ENCODE data around the gene TUT4.
A peak's percentile ranks its signal among the peaks of the same experiment; 100 is the strongest.

The TUT4 gene

DNA sequence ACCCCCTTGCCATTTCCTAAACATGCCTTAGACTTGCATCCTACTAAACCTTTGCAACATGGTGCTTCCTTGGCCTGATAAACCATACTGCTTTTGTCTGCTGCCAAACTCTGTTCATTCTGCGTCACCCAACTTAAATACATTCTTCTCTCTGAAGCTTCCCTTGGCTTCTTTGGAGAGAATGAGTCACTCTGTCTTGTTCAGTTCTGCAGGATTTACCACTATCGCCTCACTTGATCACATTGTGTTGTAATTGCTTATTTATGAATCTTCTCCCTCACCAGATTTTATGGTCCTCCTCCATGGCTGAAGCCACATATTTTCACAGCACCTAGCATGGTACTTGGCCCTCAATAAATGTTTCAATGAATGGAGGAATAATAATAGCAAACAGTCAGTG lies 21.7 kb upstream of the TUT4 start:
- no peak for DNase-seq (ENCODE audit: low read depth, low spot score)

DNA sequence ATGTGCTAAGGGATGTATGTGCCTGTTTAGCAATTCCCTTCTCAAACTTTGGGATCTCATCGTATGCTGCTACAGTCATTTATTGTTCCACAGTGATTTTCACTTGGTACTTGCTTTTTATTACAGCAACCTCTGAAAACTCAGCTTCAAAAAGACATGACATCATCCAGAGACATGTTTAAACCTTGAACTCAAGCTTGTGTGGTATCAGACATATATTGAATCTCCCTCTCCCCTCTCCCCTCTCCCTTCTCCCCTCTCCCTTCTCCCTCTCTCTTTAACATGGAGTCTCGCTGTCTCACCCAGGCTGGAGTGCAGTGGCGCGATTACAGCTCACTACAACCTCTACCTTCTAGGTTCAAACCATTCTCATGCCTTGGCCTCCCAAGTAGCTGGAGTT lies 19.5 kb upstream of the TUT4 start:
- DNase-seq (ENCODE audit: low read depth, low spot score), result no peak

DNA sequence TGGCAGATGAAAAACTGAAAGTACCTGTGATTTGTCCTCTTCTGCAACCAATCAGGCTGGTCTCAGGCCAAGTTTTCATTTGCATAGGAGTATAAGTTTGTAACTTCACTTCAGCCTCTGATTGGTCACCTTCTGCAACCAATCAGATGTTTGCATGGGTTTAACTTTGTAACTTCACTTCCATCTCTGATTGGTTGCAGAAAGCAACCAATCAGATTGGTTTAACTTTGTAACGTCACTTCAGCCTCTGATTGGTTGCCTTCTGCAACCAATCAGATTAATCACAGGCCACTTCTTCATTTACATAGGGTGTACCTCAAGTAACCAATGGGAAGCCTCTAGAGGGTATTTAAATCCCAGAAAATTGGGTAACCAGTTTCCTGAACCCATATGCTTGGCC lies 18.9 kb upstream of the TUT4 start:
- DNase-seq (ENCODE audit: low read depth, low spot score), result no peak

DNA sequence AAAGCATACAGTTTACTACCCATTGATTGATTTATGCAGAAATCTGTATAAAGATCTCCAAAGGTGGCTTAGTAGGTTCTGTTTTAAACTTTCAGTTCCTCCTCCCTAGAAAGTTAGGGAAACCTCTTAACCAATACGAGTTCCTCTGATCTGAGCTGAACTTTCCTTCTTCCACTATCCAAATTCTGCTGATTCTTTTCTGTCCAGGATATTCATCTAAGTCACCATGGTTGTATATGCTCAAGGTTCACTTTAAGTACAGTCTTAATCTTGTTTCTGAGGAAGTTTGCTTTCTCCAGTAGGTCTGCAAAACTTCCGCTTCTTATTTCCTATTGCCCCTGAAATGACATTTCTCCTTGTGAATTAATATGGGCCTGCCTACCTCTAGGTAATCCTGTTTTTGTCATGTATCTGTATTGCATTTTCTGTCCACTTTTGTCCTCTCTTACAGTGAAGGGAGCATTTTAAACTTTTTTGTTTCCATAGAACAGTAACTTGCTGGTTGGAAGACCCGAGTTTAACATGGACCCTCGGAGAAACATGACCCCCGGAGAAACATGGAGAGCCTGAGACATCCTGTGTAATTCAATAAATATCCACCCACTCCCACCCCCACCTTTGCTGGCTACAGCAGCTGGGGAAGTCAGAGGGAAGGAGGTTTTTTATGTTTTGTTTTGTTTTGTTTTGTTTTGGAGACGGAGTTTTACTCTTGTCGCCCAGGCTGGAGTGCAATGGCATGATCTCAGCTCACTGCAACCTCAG lies 16.7 kb upstream of the TUT4 start:
- no peak for DNase-seq (ENCODE audit: low read depth, low spot score)

DNA sequence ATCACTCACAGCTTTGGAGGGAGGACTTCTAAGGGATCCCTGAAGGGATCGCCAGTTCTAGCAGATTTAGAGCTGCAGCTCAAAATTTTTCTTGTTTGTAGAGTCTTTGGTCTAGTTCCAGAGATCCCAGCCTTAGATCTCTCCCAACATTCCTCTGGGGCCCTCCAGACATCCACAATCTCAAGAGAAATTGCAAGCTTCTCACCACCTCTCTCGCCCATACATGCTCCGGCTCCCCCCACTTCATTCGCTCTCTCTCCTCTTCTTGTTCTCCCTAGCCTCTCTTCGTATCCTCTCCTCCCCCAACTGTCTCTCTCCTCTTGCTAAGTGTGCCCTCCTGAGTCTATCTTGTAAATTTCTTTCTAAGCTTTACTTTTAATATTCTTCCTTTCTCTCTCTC lies 15.1 kb upstream of the TUT4 start:
- no peak for DNase-seq (ENCODE audit: low read depth, low spot score)

DNA sequence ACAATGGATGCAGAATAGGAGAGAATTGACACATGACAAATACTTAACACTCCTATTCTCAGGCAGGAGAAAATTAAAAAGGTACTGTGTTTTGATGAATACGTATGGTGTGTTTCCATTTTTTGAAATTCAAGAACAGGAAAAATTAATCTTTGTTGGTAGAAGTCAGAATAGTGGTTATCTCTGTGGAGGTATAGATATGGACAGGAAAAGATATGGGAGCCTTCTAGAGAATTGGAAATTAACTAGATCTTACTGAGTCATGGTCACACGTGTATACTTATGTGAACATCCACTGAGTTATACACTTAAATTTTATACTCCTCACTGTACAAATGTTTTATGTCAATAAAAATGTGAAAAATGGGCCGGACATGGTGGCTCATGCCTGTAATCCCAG lies 9.9 kb upstream of the TUT4 start:
- DNase-seq (ENCODE audit: low read depth, low spot score), result no peak

DNA sequence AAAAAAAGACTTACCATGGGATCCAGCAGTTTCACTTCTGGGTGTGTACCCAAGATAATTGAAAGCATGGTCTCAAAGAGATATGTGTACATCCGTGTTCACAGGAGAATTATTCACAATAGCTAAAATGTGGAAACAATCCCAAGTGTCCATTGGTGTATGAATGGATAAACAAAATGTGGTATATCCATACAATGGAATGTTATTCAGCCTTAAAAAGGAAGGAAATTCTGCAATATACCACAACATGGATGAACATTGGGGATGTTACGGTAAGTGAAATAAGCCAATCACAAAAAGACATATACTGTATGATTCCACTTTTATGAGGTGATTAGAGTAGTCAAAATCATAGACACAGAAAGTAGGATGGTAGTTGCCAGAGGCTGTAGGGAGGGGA lies 7.0 kb upstream of the TUT4 start:
- DNase-seq (ENCODE audit: low read depth, low spot score), result no peak

DNA sequence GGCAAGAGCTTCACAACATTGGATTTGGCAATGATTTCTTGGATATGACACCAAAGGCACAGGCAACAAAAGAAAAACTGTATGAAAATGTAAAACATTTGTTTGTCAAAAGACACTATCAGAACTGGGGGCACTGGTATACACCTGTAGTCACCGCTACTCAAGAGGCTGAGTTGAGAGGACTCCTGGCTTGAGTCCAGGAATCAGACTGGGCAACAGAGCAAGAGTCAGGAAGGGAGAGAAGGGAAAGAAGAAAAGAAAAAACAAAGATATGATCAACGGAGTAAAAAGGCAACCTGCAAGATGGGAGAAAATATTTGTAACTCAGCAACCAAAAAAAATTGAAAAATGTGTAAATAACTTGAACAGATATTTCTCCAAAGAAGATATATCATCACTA lies 6.0 kb upstream of the TUT4 start:
- no peak for DNase-seq (ENCODE audit: low read depth, low spot score)

DNA sequence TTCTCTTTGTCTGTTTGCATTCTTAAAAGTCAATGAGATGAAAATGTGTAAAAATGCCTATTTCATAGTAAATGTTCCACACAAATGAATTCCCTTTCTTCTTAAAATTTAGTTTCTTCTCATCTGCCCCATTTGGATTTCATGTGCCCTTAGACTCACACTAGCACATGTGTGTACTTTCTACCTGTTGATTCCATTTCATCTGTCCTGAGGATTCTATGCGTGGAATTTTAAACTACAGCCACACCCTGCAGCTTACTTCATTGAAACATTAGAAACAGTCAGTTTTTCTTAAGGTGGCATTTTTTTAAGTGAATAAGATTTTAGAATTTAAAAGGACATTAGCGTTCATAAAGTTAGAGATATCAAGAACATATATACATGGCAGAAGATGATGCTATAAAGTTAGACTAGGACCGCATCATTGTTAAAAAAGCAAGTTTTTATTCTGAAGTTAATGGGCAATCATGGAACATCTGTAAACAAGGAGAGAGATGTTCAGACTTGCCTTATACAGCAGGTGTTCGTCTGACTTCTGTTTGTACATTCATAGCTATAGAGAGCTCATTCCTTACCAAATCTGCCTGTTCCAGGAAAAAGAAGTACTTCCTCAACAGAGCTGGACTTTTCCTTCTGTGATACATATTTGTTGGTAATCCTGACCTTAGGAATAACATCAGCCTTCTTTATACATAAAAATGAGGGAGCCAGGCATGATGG lies 3.9 kb upstream of the TUT4 start:
- DNase-seq (ENCODE audit: low read depth, low spot score), result no peak

DNA sequence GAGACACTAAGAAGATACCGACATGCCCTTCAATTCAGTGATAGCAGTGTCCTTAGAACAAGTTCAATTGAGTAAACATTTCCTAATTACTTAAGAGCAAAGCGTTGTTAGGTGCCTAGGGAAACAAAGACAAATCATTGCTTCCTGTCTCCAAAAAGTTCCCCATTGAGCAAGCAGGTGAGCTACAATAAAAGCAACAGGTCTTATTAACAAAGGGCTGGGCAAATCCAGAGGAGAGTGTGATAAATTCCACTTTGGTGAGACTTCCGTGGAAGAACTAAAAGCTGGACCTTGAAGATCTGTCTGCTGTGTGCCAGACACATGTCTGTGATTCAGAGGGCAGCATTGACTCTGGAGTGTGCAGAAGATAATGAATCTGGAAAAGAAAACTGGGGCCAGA lies 1.9 kb upstream of the TUT4 start:
- DNase-seq (ENCODE audit: low read depth, low spot score), result no peak

DNA sequence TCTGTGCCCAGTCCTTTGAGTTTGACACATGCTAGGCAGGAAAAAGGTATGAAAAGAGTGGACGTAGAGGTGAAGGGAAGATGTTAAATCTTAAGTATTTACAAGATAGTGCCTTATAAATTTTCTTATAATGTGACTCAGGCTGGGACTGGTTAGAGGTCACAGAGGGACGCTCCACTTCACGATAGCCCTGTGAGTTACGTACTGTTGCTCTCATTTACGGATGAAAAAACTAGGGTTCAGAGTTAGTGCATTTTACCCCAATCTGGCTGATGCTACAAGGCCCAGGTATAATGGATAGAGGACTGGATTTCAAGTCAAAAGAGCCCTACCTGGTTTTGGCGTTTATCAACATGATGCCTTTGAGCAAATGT lies 1.4 kb upstream of the TUT4 start:
- no peak for DNase-seq (ENCODE audit: low read depth, low spot score)

DNA sequence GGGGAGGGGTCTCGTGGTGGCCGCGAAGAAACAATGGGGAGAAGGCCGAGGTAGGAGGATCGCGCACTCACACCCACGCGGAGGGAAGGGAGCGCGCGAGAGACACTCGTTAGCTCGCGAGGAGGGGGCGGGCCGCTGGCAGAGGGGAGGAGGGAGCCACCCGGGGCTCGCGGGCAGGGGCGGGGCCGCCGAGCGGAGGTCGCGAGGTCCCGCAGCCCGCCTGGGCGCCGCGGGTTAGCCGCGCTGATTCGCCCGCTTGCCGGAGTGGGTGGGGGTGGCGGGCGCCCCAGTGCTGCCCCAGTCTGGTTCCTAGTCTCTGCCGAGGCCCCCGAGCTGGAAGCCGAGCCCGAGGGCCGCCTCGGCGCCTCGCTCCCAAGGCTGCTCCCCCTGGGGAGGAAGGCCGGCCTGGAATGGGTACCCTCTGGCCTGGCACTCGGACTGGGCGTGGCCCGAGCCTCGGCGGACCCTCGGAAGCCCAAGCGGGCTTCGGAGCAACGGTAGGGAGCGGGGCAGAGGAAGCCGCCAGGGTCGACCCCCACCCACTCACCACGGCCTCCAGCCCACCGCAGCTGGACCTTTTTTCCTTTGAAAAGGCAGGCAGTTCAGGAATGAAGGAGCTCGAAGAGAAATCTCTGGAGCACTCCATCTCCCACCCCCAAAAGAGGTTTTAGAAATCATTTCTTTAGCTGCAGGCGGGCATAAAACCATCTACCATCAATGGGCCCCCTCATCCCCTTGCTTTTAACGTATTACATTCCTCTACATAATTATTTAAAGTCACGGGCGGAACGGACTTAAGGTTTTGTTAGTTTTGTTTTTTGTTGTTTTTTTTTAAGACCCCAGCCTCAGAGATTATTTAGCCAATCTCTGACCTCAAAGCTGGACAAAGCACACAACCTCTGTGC lies 722 bp upstream of the TUT4 start:
- peak; percentile 58 for DNase-seq (ENCODE audit: low read depth, low spot score)

DNA sequence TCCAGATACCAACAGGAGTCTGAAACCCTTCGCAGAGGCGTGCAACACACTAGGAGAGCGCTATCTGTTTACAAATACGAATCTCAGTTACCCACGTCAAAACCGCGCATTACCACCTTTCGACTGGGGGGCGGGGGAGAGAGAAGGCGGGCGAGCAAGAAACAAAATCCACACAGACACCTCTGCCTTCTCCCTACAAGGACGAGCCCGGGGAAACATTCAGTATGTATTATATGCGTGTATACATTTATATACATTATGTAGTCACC lies 722 bp downstream of the TUT4 start:
- no peak for DNase-seq (ENCODE audit: low read depth, low spot score)

DNA sequence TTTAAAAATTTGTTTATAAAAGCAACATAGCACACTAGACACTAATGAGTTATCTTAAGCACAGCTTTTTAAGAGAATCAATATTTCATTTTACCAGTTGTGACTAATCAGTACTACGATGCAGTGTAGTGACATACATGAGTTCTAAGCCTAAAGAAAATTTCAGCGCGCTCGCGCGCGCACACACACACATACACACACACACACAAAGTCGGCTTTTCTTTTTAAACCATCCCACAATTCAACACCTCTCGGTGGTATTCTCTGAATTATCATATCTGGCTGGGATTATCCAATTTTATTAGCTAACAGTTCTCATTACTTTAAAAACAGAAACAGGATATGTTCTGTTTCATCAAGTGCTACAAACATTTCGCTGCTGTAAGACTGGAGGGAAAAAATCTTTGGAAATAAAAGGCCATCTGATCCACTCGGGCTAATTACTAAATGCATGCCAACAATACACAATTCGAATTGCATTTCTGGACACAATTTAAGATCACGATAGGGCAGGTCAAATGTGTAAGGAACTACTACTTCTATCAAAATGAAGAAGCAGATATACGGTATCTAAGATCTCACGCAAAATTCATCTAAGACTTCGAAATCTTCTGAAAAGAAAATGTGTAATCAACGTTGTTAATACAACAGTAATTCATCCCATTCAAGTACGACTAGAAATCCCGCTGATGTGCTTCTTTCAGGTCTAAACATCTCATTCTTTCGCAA lies 1.2 kb downstream of the TUT4 start:
- DNase-seq (ENCODE audit: low read depth, low spot score), result no peak

DNA sequence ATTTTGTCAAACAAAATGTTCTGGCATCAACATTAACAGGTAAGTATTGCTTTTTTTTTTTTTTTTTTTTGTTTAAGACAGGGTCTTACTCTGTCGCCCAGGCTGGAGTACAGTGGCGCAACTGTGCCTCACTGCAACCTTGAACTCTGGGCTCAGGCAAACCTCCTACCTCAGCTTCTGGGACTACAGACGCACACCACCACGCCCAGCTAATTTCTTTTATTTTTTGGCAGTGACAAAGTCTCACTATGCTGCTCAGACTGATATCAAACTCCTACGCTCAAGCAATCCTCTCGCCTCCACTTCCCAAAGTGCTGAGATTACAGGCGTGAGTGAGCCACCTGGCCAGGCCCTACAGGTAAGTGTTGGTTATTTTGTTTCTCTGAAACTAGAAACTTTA lies 2.4 kb downstream of the TUT4 start:
- DNase-seq (ENCODE audit: low read depth, low spot score), result no peak

DNA sequence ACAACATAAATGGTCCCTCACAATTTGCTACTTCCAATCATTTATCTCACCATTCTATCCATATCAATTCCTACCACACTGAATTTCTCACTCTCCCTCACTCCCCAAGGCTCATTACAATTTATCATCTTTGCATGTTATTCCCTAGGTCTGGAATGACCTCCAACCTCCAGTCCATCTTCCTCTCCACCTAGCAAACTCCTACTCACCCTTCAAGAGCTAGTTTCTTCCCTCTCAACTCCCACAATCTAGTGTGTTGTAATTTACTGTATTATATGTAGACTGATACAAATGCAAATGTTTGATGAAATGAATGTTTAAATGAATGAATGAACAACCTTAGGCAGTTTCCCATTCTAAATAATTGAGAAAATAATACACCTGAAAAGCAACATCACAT lies 3.6 kb downstream of the TUT4 start:
- DNase-seq (ENCODE audit: low read depth, low spot score), result no peak

DNA sequence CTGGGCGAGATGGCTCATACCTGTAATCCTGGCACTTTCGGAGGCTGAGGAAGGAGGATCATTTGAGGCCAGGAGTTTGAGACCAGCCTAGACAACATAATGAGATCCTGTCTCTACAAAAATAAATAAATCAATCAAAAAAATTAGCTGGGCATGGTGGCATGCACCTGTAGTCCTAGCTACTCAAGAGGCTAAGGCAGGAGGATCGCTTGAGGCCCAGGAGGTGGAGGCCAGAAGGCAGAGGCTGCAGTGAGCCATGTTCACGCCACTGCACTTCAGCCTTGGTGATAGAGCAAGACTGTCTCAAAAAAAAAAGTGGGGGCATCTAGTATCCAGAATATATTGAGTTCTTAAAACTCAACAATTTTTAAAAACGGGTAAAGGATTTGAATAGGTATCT lies 6.0 kb downstream of the TUT4 start:
- DNase-seq (ENCODE audit: low read depth, low spot score), result no peak

DNA sequence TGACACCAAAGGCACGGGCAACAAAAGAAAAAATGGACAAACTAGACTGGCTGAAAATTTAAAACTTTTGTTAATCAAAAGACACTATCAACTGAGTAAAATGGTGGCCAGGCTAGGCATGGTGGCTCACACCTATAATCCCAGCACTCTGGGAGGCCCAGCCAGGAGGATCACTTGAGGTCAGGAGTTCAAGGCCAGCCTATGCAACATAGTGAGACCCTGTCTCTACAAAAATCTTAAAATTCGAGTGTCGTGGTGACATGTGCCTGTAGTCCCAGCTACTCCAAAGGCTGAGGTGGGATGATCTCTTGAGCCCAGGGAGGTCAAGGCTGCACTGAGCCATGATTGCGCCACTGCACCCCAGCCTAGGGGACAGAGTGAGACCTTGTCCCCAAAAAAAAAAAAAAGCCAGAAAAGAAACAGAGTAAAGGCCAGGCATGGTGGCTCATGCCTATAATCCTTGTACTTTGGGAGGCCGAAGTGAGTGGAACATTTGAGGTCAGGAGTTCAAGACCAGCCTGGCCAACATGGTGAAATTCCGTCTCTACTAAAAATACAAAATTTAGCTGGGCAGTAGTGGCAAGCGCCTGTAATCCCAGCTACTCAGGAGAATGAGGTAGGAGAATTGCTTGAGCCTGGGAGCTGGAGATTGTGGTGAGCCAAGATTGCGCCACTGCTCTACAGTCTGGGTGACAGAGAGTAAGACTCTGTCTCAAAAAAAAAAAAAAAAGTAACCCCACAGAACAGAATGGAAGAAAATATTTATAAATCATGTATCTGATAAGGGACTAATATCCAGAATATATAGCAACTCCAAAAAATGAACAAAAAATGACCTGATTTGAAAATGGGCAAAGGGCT lies 8.0 kb downstream of the TUT4 start:
- DNase-seq (ENCODE audit: low read depth, low spot score), result no peak

DNA sequence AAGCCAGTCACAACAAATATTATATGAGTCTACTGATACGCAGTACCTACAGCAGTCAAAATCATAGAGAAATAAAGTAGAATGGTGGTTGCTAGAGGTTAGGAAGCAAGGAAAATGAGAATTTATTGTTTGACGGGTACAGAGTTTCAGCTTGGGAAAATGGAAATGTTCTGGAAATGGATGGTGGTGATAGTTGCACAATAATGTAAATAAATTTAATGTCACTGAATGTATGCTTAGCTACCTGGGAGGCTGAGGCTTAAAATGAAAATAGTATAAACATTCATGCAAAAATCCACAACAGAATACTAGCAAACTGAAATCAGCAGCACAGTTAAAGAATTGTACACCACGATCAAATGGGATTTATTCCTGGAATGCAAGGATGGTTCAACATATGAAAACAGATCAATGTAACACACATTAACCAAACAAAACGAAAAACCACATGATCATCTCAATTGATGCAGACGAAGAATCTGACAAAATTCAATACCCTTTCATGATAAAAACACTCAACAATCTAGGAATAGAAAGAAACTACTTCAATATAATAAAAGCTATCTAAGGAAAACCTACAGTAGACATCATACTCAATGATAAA lies 10.7 kb downstream of the TUT4 start:
- no peak for DNase-seq (ENCODE audit: low read depth, low spot score)

DNA sequence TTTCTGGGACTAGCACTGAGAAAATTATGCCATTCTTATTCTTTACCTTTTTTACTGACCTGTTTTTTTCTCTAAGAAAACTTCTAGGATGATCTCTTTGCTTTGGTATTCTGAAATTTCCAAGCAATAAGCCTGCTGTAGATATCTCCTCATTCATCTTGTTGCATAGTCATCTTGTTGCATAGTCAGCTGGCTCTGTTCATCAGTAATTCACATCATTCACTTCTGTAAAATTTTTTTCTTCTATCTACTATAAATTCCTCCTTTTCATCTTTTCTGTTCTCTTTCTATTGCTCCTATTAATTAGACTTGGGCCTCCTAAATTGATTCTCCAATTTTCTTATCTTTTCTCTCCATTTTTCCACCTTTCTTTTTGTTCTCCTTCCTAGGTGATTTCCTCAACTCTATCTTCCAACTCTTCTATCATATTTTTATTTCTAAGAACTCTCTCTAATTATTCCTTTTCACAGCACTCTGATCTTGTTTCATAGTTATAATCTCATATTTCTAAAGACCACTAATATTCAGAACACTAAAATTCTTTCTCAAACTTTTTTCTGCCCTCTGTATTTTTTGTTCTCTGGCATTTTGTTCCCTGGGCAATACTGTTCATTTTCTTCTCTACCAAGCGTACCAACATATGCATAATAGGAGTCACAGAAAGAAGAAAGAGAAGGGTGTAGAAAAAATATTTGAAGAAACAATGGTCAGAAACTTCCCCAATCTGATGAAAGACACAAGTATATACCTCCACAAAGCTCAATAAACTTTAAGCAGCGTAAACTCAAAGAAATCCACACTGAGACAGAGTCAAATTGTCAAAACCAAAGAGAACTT lies 17.7 kb downstream of the TUT4 start:
- no peak for DNase-seq (ENCODE audit: low read depth, low spot score)
